IMR-90 (cell line): ENCODE measurements around the gene BRSK1. TPM values are rescaled to one million over a fixed set of nuclear protein-coding genes. Genes with fewer than 3 reads are reported as not detected.

Source experiments
- ATAC-seq: fragments of 200-7000 bp; cut with Tn5 transposase; 2 replicates; pipeline ENCODE4 v1.9.1; 2020; ENCODE audit warnings: low read depth, mild to moderate bottlenecking, moderate library complexity
- BruUV-seq: library from RNA; stranded (reverse); fragments of 400-500 nt; replicated peaks from 2 replicates; lab custom pipeline; 2021; lab: Mats Ljungman, UMichigan
- CTCF ChIA-PET: fragments of 300-600 bp; formaldehyde crosslinking; extraction: SDS; loops from one replicate; lab custom pipeline; 2021; ENCODE audit warnings: antibody characterized with exemption; lab: Yijun Ruan, JAX
- POLR2A ChIA-PET: fragments of 300-600 bp; sonication (Branson Sonifier 250); formaldehyde crosslinking; loops from one replicate; lab custom pipeline; 2022; ENCODE audit warnings: antibody characterized with exemption; ENCODE audit not compliant: unreplicated experiment; lab: Charles Lee
- DNase-seq: peaks from one replicate; pipeline ENCODE4 v3.0.0; 2013
- H2AFZ ChIP-seq: replicated peaks from 2 replicates; pipeline ENCODE3; 2013; ENCODE audit warnings: low read length, mild to moderate bottlenecking; ENCODE audit not compliant: poor library complexity
- H2AK5ac ChIP-seq: 2 replicates; pipeline ENCODE4 v1.6.1; 2013; ENCODE audit warnings: low read depth, low read length, inconsistent platforms
- H2AK9ac ChIP-seq: replicated peaks from 2 replicates; pipeline ENCODE3; 2013; ENCODE audit warnings: mild to moderate bottlenecking, low read depth, low read length, moderate library complexity; ENCODE audit not compliant: poor library complexity
- H2BK120ac ChIP-seq: 2 replicates; pipeline ENCODE4 v1.6.1; 2013; ENCODE audit warnings: low read depth, low read length, inconsistent platforms
- H2BK15ac ChIP-seq: 3 replicates; pipeline ENCODE4 v1.6.1; 2013; ENCODE audit warnings: low read depth, low read length, inconsistent platforms
- H2BK20ac ChIP-seq: 2 replicates; pipeline ENCODE4 v1.6.1; 2013; ENCODE audit warnings: low read depth, mild to moderate bottlenecking, inconsistent platforms, low read length, moderate library complexity
- H2BK5ac ChIP-seq: 2 replicates; pipeline ENCODE4 v1.6.1; 2013; ENCODE audit warnings: mild to moderate bottlenecking, low read depth, low read length, inconsistent platforms; ENCODE audit not compliant: poor library complexity, severe bottlenecking
- H3K14ac ChIP-seq: replicated peaks from 2 replicates; pipeline ENCODE4 v1.6.1; 2013; ENCODE audit warnings: low read depth, low read length, inconsistent platforms
- H3K18ac ChIP-seq: 2 replicates; pipeline ENCODE4 v1.6.1; 2013; ENCODE audit warnings: low read depth, low read length, control low read depth
- H3K23ac ChIP-seq: 2 replicates; pipeline ENCODE4 v1.6.1; 2013; ENCODE audit warnings: low read depth, low read length, inconsistent platforms
- H3K27ac ChIP-seq: 2 replicates; pipeline ENCODE4 v1.5.1; 2013; ENCODE audit warnings: mild to moderate bottlenecking, control low read depth, low read length; ENCODE audit not compliant: insufficient read depth
- H3K27me3 ChIP-seq: 2 replicates; pipeline ENCODE4 v1.6.1; 2013; ENCODE audit warnings: low read length; ENCODE audit not compliant: control insufficient read depth, insufficient read depth
- H3K36me3 ChIP-seq: 2 replicates; pipeline ENCODE4 v1.6.1; 2013; ENCODE audit warnings: low read length, mixed read lengths; ENCODE audit not compliant: control insufficient read depth, insufficient read depth
- H3K4ac ChIP-seq: 2 replicates; pipeline ENCODE4 v1.6.1; 2013; ENCODE audit warnings: low read depth, low read length, inconsistent platforms
- H3K4me1 ChIP-seq: 2 replicates; pipeline ENCODE4 v1.6.1; 2013; ENCODE audit warnings: low read length, mixed read lengths; ENCODE audit not compliant: control insufficient read depth, insufficient read depth
- H3K4me2 ChIP-seq: 2 replicates; pipeline ENCODE4 v1.6.1; 2013; ENCODE audit warnings: low read depth, mild to moderate bottlenecking, control low read depth, low read length, moderate library complexity
- H3K4me3 ChIP-seq: 2 replicates; pipeline ENCODE4 v1.5.1; 2013; ENCODE audit warnings: low read depth, mild to moderate bottlenecking, control low read depth, low read length, moderate library complexity; ENCODE audit not compliant: insufficient read depth
- H3K56ac ChIP-seq: 2 replicates; pipeline ENCODE4 v1.6.1; 2013; ENCODE audit warnings: low read length, inconsistent platforms; ENCODE audit not compliant: insufficient read depth; ENCODE audit errors: extremely low read depth
- H3K79me1 ChIP-seq, 2 experiments: 2 replicates each; pipeline ENCODE4 v1.6.1; 2013; ENCODE audit warnings: low read length in 2 of 2, inconsistent platforms in 1 of 2, low read depth in 1 of 2
- H3K9ac ChIP-seq: 2 replicates; pipeline ENCODE4 v1.6.1; 2013; ENCODE audit warnings: low read depth, low read length, control low read depth
- H3K9me1 ChIP-seq: 2 replicates; pipeline ENCODE4 v1.6.1; 2013; ENCODE audit warnings: low read length, inconsistent platforms; ENCODE audit not compliant: insufficient read depth
- H3K9me3 ChIP-seq: 2 replicates; pipeline ENCODE4 v1.6.1; 2013; ENCODE audit warnings: low read length; ENCODE audit not compliant: control insufficient read depth, insufficient read depth
- H4K20me1 ChIP-seq: 2 replicates; pipeline ENCODE4 v1.6.1; 2013; ENCODE audit warnings: low read length, inconsistent platforms; ENCODE audit not compliant: insufficient read depth
- H4K5ac ChIP-seq: 2 replicates; pipeline ENCODE4 v1.6.1; 2013; ENCODE audit warnings: mild to moderate bottlenecking, low read depth, low read length, control low read depth
- H4K8ac ChIP-seq, 2 experiments: 2 replicates each; pipeline ENCODE4 v1.6.1; 2013; ENCODE audit warnings: low read depth in 2 of 2, low read length in 2 of 2, control low read depth in 1 of 2, inconsistent platforms in 1 of 2
- H4K91ac ChIP-seq: 2 replicates; pipeline ENCODE4 v1.6.1; 2013; ENCODE audit warnings: low read depth, low read length, inconsistent platforms; ENCODE audit not compliant: insufficient read depth
- BHLHE40 ChIP-seq: fragments of 150-350 bp; IDR thresholded peaks from 2 replicates; pipeline ENCODE4 v1.6.1; 2016; ENCODE audit warnings: mild to moderate bottlenecking, low read depth, low read length
- CHD1 ChIP-seq: IDR thresholded peaks from 2 replicates; pipeline ENCODE4 v1.6.1; 2012; ENCODE audit warnings: low read depth, low read length, improper control_type of control experiment
- ELK1 ChIP-seq: fragments of 150-350 bp; IDR thresholded peaks from 2 replicates; pipeline ENCODE4 v1.6.1; 2016; ENCODE audit warnings: low read depth, mild to moderate bottlenecking, low read length, moderate library complexity, borderline replicate concordance
- FOS ChIP-seq: fragments of 150-350 bp; IDR thresholded peaks from 2 replicates; pipeline ENCODE4 v1.6.1; 2016; ENCODE audit warnings: low read depth, low read length
- MAFK ChIP-seq: IDR thresholded peaks from 2 replicates; pipeline ENCODE4 v1.6.1; 2012; ENCODE audit warnings: low read depth, low read length, improper control_type of control experiment
- MAZ ChIP-seq: IDR thresholded peaks from 2 replicates; pipeline ENCODE4 v1.6.1; 2012; ENCODE audit warnings: low read depth, mild to moderate bottlenecking, low read length, improper control_type of control experiment, moderate library complexity, borderline replicate concordance
- MXI1 ChIP-seq: IDR thresholded peaks from 2 replicates; pipeline ENCODE4 v1.6.1; 2012; ENCODE audit warnings: low read depth, mild to moderate bottlenecking, low read length, moderate library complexity, borderline replicate concordance
- NFE2L2 ChIP-seq: fragments of 150-350 bp; IDR thresholded peaks from 2 replicates; pipeline ENCODE4 v1.6.1; 2016; ENCODE audit warnings: low read depth, mild to moderate bottlenecking, low read length
- POLR2A ChIP-seq: IDR thresholded peaks from 2 replicates; pipeline ENCODE4 v1.6.1; 2012; ENCODE audit warnings: mild to moderate bottlenecking, low read depth, low read length
- RAD21 ChIP-seq: IDR thresholded peaks from 2 replicates; pipeline ENCODE4 v1.6.1; 2012; ENCODE audit warnings: low read length, improper control_type of control experiment
- RCOR1 ChIP-seq: IDR thresholded peaks from 2 replicates; pipeline ENCODE4 v1.6.1; 2012; ENCODE audit warnings: mild to moderate bottlenecking, low read length, improper control_type of control experiment; ENCODE audit not compliant: insufficient replicate concordance
- RFX5 ChIP-seq: IDR thresholded peaks from 2 replicates; pipeline ENCODE4 v1.8.0; 2012; ENCODE audit warnings: low read depth, mild to moderate bottlenecking, low read length, moderate library complexity
- SMC3 ChIP-seq: fragments of 150-350 bp; IDR thresholded peaks from 2 replicates; pipeline ENCODE4 v1.6.1; 2016; ENCODE audit warnings: low read depth, mild to moderate bottlenecking, antibody characterized with exemption, low read length, moderate library complexity
- USF2 ChIP-seq: fragments of 150-350 bp; IDR thresholded peaks from 2 replicates; pipeline ENCODE4 v1.6.1; 2017; ENCODE audit warnings: mild to moderate bottlenecking, antibody characterized with exemption, low read length, low read depth
- WGBS, 2 experiments: methylation state at CpG; one replicate each; pipeline versions ENCODE4 v1.1.5 to v1.1.7; 2013; ENCODE audit warnings: missing lambda C conversion rate in 2 of 2; ENCODE audit not compliant: insufficient read length in 1 of 2; ENCODE audit errors: extremely low coverage in 2 of 2; 5-methylcytosine and 5-hydroxymethylcytosine counted together
- dilution Hi-C: fragments of 300-500 bp; cut with HindIII; formaldehyde crosslinking; loops from one replicate; pipeline ENCODE4 v1.14.3; 2018; ENCODE audit warnings: low sequenced_read_pairs; ENCODE audit not compliant: unreplicated experiment
- in situ Hi-C: fragments of 300-500 bp; cut with MboI; formaldehyde crosslinking; loops from 3 replicates; pipeline ENCODE4 v1.14.3; 2019; ENCODE audit warnings: low sequenced_read_pairs, inconsistent platforms, mixed read lengths
- intact Hi-C: fragments of 100-400 bp; cut with micrococcal nuclease; formaldehyde crosslinking; loops from 2 replicates; pipeline ENCODE4 v1.10.0; 2022
- polyA plus RNA-seq, 3 experiments: library from polyadenylated mRNA; depleted of rRNA; stranded (reverse); fragments of >200 nt; gene quantifications; 2 replicates each; pipeline ENCODE4 v1.2.3, GENCODE V29; 2012; ENCODE audit warnings: low replicate concordance in 1 of 3
- total RNA-seq: library from RNA; depleted of rRNA; stranded (reverse); fragments of >200 nt; gene quantifications from 2 replicates; pipeline ENCODE4 v1.2.3, GENCODE V29; 2012

BRSK1 gene
- total and polyA plus RNA-seq, 2 of the 4 experiments (the other 2 are of a cell fraction): 2.5 to 22.3 TPM

- H3K9ac ChIP-seq: no peak overlapping the region
- in situ Hi-C loops: no loop called here
- H3K14ac ChIP-seq: no peak overlapping the region
- H4K91ac ChIP-seq: no peak overlapping the region
- dilution Hi-C loops: no loop called here
- no peaks in the 10 kb centered on the region for H3K9me1 ChIP-seq
- H2BK120ac ChIP-seq: no peak overlapping the region
- POLR2A ChIA-PET: no interaction called here
- H3K56ac ChIP-seq: no peak overlapping the region
- H2BK15ac ChIP-seq: no peak overlapping the region
- intact Hi-C loops: no loop called here
- H2AK5ac ChIP-seq: no peak overlapping the region
- no peak overlapping the region for H4K5ac ChIP-seq
- H3K4me3 ChIP-seq: no peak overlapping the region
- no peaks in the 10 kb centered on the region for H3K9me3 ChIP-seq
- H3K27me3 ChIP-seq: peaks cover 18% of the 10 kb centered on the region
- CTCF ChIA-PET: no interaction called here
- no peak overlapping the region for H2AK9ac ChIP-seq
- H3K27ac ChIP-seq: no peak overlapping the region
- H2BK20ac ChIP-seq: no peak overlapping the region
- no peak for ATAC-seq
- no peaks in the 10 kb centered on the region for H3K36me3 ChIP-seq
- TF ChIP-seq MAZ: no peak
- no peak for TF ChIP-seq RCOR1
- no peak for TF ChIP-seq CHD1
- TF ChIP-seq RAD21: no peak
- TF ChIP-seq RFX5: no peak
- TF ChIP-seq NFE2L2: no peak
- TF ChIP-seq USF2: no peak
- no peak for TF ChIP-seq MAFK
- TF ChIP-seq FOS: no peak
- no peak for TF ChIP-seq POLR2A
- TF ChIP-seq MXI1: no peak
- TF ChIP-seq SMC3: no peak
- no peak for TF ChIP-seq BHLHE40
- no peak for TF ChIP-seq ELK1
- H4K8ac ChIP-seq: no peak overlapping the region
- BruUV-seq: no TSS peak
- H3K79me1 ChIP-seq: no peaks in the 10 kb centered on the region
- no peak overlapping the region for H3K4me2 ChIP-seq
- no peak overlapping the region for H3K18ac ChIP-seq
- no peak for DNase-seq
- 64% methylated on average over 7 of the region's 12 CpGs; no CpG with 5 or more reads in 1 of the 2 experiments for WGBS, 2 experiments
- no peaks in the 10 kb centered on the region; the same call in 1 of the 2 replicates for H3K4me1 ChIP-seq
- H2BK5ac ChIP-seq: no peak overlapping the region
- no peak overlapping the region for H3K4ac ChIP-seq
- H2AFZ ChIP-seq: no peak overlapping the region
- H3K23ac ChIP-seq: no peak overlapping the region
- H4K20me1 ChIP-seq: no peaks in the 10 kb centered on the region
Measured at GRCh38 chr19:55322204-55322885, 38.5 kb downstream of the BRSK1 start.
